Spleen (tissue), 11 donors: ENCODE measurements around the gene ERBIN. TPM values are rescaled to one million over a fixed set of nuclear protein-coding genes. Genes with fewer than 3 reads are reported as not detected.
"Not testable (repeated sequence)": the region's sequence is repeated elsewhere in the genome, so short reads cannot be mapped to it uniquely, and the experiment has no call there.

Experiments
- DNase-seq: peaks from one replicate; pipeline ENCODE4 v3.0.0-alpha.2; 2020
- H3K27ac ChIP-seq, 8 donors: fragments of 200-600 bp; sonication (generic) in 7 of 8; 1 replicate in 4 of 8; 2 replicates in 4 of 8; pipeline versions ENCODE4 v1.5.0 to v1.8.0; 2016 to 2021; ENCODE audit warnings: inconsistent platforms in 4 of 8, mild to moderate bottlenecking in 4 of 8, moderate library complexity in 1 of 8
- H3K27me3 ChIP-seq, 7 donors: fragments of 200-600 bp; sonication (generic) in 6 of 7; replicated peaks in 1 of 7; 1 replicate in 4 of 7; 2 replicates in 3 of 7; pipeline versions ENCODE4 v1.5.0 to v1.8.0; 2016 to 2021; ENCODE audit warnings: inconsistent platforms in 3 of 7, mild to moderate bottlenecking in 1 of 7
- H3K36me3 ChIP-seq, 6 donors: fragments of 200-600 bp; sonication (generic) in 5 of 6; 1 replicate in 4 of 6; 2 replicates in 2 of 6; pipeline versions ENCODE4 v1.5.0 to v1.8.0; 2016 to 2021; ENCODE audit warnings: inconsistent platforms in 2 of 6
- H3K4me1 ChIP-seq, 6 donors: fragments of 200-600 bp; sonication (generic) in 5 of 6; 1 replicate in 3 of 6; 2 replicates in 3 of 6; pipeline versions ENCODE4 v1.5.0 to v1.8.0; 2016 to 2021; ENCODE audit warnings: inconsistent platforms in 3 of 6
- H3K4me3 ChIP-seq, 8 donors: fragments of 200-600 bp; sonication (generic) in 7 of 8; 1 replicate in 4 of 8; 2 replicates in 4 of 8; pipeline versions ENCODE4 v1.5.0 to v1.8.0; 2016 to 2021; ENCODE audit warnings: inconsistent platforms in 4 of 8, mild to moderate bottlenecking in 4 of 8, moderate library complexity in 2 of 8
- H3K9me3 ChIP-seq, 8 donors: fragments of 200-600 bp; sonication (generic) in 7 of 8; 1 replicate in 4 of 8; 2 replicates in 4 of 8; pipeline versions ENCODE4 v1.5.0 to v1.8.0; 2016 to 2021; ENCODE audit warnings: inconsistent platforms in 4 of 8
- POLR2A ChIP-seq, 3 donors: fragments of 450-650 bp; IDR thresholded peaks; one replicate each; pipeline ENCODE4 v1.5.1; 2017; ENCODE audit warnings: antibody characterized with exemption in 3 of 3, mild to moderate bottlenecking in 1 of 3
- POLR2AphosphoS5 ChIP-seq, 3 donors: sonication (generic); formaldehyde crosslinking; IDR thresholded peaks; one replicate each; pipeline ENCODE4 v1.5.1; 2017; ENCODE audit warnings: antibody characterized with exemption in 3 of 3
- WGBS, 5 donors: extraction: QIAGEN DNeasy Blood & Tissue Kit in 3 of 5; methylation state at CpG; one replicate each; pipeline versions ENCODE4 v1.1.5 to v1.1.7; 2013 to 2018; 5-methylcytosine and 5-hydroxymethylcytosine counted together
- intact Hi-C: fragments of 100-400 bp; cut with DNase I; formaldehyde crosslinking; loops from one replicate; pipeline ENCODE4 v1.15.0; 2023; ENCODE audit warnings: low total_unique reads
- polyA plus RNA-seq, 3 donors: library from polyadenylated mRNA; stranded (reverse); fragments of 200-250 nt; gene quantifications; one replicate each; pipeline ENCODE4 v1.2.1, GENCODE V29; 2013
- total RNA-seq, 7 donors: library from RNA; depleted of rRNA in 3 of 7; stranded (reverse); fragments of >200 nt in 3 of 7; fragmentation: NEBNext Ultra II Directional in 4 of 7; extraction: Animal tissue kit (Norgen Biotek cat#: 25700) in 4 of 7; gene quantifications; one replicate each; pipeline versions ENCODE4 v1.1.0 to v1.2.1, GENCODE V29; 2016 to 2021
- TF ChIP-seq, protein P1 (sequence below), 11 experiments: fragments of 200-600 bp in 7 of 11; fragments of 450-650 bp in 4 of 11; sonication (generic) in 4 of 11; IDR thresholded peaks in 8 of 11; conservative IDR thresholded peaks in 3 of 11; 1 replicate in 7 of 11; 2 replicates in 4 of 11; pipeline versions ENCODE4 v1.4.0 to v1.8.0; 2016 to 2021; ENCODE audit warnings: antibody characterized with exemption in 11 of 11, inconsistent platforms in 4 of 11, mild to moderate bottlenecking in 1 of 11
- donor health status: healthy with polysubstance abuse.
- donor health status: DM: no; HTN: no; CAD: no; lungs with moderate emphysema.
- donor health status: DM: no; HTN: no; CAD: no.
- donor health status: Bipolar disorder and iron deficiency.
- donor health status: healthy.
- donor health status: DM: no; HTN: no; CAD: no.
- donor health status: DM: yes; HTN: yes; CAD: no.

Gene ERBIN
- total and polyA plus RNA-seq, 10 donors, result 19.6 to 112 (median 93.1) TPM

DNA sequence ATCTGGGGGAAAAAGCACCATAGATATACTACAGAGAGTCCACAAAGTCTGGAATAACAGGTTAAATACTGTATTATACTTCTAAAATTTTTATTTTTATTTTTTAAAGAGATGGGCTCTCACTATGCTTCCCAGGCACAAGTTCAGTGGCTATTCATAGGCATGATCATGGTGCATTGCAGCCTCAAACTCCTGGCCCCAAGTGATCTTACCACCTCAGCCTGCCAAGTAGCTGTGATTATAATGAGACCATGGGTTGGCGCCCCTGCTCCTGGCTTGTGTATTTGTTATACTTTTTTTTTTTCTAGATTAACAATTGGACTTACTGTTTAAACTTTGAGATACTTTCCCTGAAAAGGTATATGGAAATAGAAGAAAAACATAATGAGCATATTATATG, 25.9 kb downstream of the ERBIN start:
- H3K4me3 ChIP-seq, result no peak overlapping the region
- no peak for DNase-seq
- 89 to 100% (median 96%) methylated on average over 1 of the region's 1 CpG for whole genome bisulfite sequencing, 5 donors
- peaks cover 0 to 3% (median 0%) of the 10 kb centered on the region in 6 donors for H3K36me3 ChIP-seq
- no peaks in the 10 kb centered on the region for H3K9me3 ChIP-seq
- intact Hi-C loops, result no loop called here
- H3K4me1 ChIP-seq, result peaks cover 0 to 93% (median 13%) of the 10 kb centered on the region in 6 donors
- no peak overlapping the region for H3K27ac ChIP-seq
- TF ChIP-seq POLR2A (IDR thresholded peaks at IDR 0.05) (no peak), POLR2AphosphoS5 (IDR thresholded peaks at IDR 0.05) (no peak)
- TF ChIP-seq, protein P1, sequence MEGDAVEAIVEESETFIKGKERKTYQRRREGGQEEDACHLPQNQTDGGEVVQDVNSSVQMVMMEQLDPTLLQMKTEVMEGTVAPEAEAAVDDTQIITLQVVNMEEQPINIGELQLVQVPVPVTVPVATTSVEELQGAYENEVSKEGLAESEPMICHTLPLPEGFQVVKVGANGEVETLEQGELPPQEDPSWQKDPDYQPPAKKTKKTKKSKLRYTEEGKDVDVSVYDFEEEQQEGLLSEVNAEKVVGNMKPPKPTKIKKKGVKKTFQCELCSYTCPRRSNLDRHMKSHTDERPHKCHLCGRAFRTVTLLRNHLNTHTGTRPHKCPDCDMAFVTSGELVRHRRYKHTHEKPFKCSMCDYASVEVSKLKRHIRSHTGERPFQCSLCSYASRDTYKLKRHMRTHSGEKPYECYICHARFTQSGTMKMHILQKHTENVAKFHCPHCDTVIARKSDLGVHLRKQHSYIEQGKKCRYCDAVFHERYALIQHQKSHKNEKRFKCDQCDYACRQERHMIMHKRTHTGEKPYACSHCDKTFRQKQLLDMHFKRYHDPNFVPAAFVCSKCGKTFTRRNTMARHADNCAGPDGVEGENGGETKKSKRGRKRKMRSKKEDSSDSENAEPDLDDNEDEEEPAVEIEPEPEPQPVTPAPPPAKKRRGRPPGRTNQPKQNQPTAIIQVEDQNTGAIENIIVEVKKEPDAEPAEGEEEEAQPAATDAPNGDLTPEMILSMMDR (IDR thresholded peaks at IDR 0.05 in 8 of 11, conservative IDR thresholded peaks at IDR 0.05 in 3 of 11), result no peak
- H3K27me3 ChIP-seq, result no peaks in the 10 kb centered on the region

DNA sequence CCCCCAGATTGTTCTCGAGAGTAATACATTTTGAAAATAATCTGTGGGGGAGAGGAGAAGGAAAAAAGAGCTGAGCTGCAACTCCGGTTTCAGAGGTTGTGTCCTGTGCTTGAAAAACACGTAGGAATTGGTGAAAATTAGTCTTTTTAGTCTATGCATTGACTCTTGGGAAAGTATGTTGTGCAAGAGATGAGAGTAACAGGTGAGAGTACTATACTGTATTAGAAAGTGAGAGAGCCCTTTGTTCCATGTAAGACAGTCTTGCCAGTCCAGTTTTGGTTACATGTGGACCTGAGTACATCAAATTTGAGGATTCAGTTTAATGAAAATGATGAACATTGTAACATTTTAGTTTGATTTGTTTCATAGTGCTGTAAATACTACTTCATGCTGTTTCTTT, 27.8 kb downstream of the ERBIN start:
- 85 to 92% (median 89%) methylated on average over 3 of the region's 3 CpGs for WGBS, 5 donors

DNA sequence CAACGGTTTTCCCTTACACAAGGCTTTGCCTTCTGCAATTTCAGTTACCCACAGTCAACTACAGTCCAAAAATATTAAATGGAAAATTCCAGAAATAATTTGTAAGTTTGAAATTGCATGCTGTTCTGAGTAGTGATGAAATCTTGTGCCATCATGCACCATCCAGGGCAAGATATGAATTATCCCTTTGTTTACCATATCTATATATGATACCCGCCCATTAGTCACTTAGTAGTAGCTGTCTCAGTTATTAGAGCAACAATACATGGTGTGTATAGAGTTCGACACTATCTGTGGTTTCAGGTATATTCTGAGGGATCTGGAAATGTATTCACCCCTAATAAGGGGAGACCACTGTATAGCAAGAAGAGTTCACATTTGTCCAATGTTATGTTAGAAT, 29.4 kb downstream of the ERBIN start:
- intact Hi-C loops, result no loop called here
- Histone ChIP-seq H3K9me3 (peaks cover 0 to 4% (median 0%) of the 10 kb centered on the region in 8 donors), H3K27ac (no peak overlapping the region), H3K4me1 (peaks cover 0 to 80% (median 16%) of the 10 kb centered on the region in 6 donors), H3K4me3 (no peak overlapping the region), H3K36me3 (peaks cover 0 to 11% (median 0%) of the 10 kb centered on the region in 6 donors), H3K27me3 (no peaks in the 10 kb centered on the region)
- no peak for DNase-seq
- TF ChIP-seq POLR2A (IDR thresholded peaks at IDR 0.05) (no peak), POLR2AphosphoS5 (IDR thresholded peaks at IDR 0.05) (no peak)
- TF ChIP-seq, protein P1 (IDR thresholded peaks at IDR 0.05 in 8 of 11, conservative IDR thresholded peaks at IDR 0.05 in 3 of 11), result no peak
- 81 to 94% (median 89%) methylated on average over 3 of the region's 3 CpGs for WGBS, 5 donors

More for the DNA sequence above, 27.8 kb downstream of the ERBIN start:
- H3K36me3 ChIP-seq, result peaks cover 0 to 11% (median 0%) of the 10 kb centered on the region in 6 donors
- H3K27ac ChIP-seq, result no peak overlapping the region
- TF ChIP-seq POLR2AphosphoS5 (IDR thresholded peaks at IDR 0.05) (no peak), POLR2A (IDR thresholded peaks at IDR 0.05) (no peak)
- TF ChIP-seq, protein P1 (IDR thresholded peaks at IDR 0.05 in 8 of 11, conservative IDR thresholded peaks at IDR 0.05 in 3 of 11), result no peak
- H3K4me3 ChIP-seq, result no peak overlapping the region
- DNase-seq, result no peak
- peaks cover 0 to 4% (median 0%) of the 10 kb centered on the region in 8 donors for H3K9me3 ChIP-seq
- peaks cover 0 to 80% (median 12%) of the 10 kb centered on the region in 6 donors for H3K4me1 ChIP-seq
- intact Hi-C loops, result no loop called here
- H3K27me3 ChIP-seq, result no peaks in the 10 kb centered on the region

DNA sequence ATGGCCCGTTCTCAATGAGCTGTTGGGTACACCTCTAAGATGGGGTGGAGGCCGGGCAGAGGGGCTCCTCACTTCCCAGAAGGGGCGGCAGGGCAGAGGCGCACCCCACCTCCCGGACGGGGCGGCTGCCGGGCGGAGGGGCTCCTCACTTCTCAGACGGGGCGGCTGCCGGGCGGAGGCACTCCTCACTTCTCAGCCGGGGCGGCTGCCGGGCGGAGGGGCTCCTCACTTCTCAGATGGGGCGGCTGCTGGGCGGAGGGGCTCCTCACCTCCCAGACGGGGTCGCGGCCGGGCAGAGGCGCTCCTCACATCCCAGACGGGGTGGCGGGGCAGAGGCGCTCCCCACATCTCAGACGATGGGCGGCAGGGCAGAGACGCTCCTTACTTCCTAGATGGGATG, 31.3 kb downstream of the ERBIN start:
- H3K27ac ChIP-seq, intact Hi-C loops, H3K27me3 ChIP-seq, H3K4me3 ChIP-seq, DNase-seq, H3K9me3 ChIP-seq, H3K36me3 ChIP-seq: not testable (repeated sequence)
- H3K4me1 ChIP-seq, result peaks cover 0 to 80% (median 29%) of the 10 kb centered on the region in 6 donors
- WGBS, 5 donors, result 95 to 99% (median 98%) methylated on average over 19 to 30 of the region's 30 CpGs

DNA sequence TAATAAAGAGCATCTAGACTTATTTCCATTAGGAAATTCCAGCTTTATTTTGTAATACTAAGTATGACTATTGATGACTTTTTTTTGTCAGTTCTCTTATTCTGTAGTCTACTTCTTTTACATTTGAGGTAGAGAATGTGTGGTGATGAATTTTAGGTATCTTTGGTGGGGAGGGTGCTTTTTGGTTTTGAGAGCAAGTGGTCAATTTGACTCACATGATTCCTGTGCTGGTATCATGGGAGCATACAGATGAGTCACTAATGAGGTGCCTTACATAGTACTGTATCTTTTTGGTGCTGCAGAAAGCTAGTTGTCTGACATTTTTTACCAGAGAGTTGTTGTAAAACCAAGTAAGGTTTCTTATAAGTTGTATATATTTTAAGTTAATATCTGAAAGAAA, 35.3 kb downstream of the ERBIN start:
- peaks cover 0 to 4% (median 0%) of the 10 kb centered on the region in 8 donors for H3K9me3 ChIP-seq

More for the DNA sequence above, 35.3 kb downstream of the ERBIN start:
- Histone ChIP-seq H3K4me1 (peaks cover 0 to 72% (median 43%) of the 10 kb centered on the region in 6 donors), H3K27ac (no peak overlapping the region), H3K36me3 (peaks cover 0 to 7% (median 0%) of the 10 kb centered on the region in 6 donors), H3K4me3 (no peak overlapping the region), H3K27me3 (no peaks in the 10 kb centered on the region)
- intact Hi-C loops, result no loop called here
- no peak for DNase-seq
- TF ChIP-seq POLR2AphosphoS5 (IDR thresholded peaks at IDR 0.05) (no peak), POLR2A (IDR thresholded peaks at IDR 0.05) (no peak)
- TF ChIP-seq, protein P1 (IDR thresholded peaks at IDR 0.05 in 8 of 11, conservative IDR thresholded peaks at IDR 0.05 in 3 of 11), result no peak
